CD8-positive, alpha-beta memory T cell (primary cell): ENCODE results near the gene ATP2B2. TPM values are rescaled to one million over a fixed set of nuclear protein-coding genes. Genes with fewer than 3 reads are reported as not detected.
A peak's percentile ranks its signal among the peaks of the same experiment; 100 is the strongest.

Experiments used
- CTCF ChIA-PET: fragments of 350-600 bp; sonication (Branson Sonifier 250); formaldehyde crosslinking; loops from one replicate; lab custom pipeline; 2021; ENCODE audit warnings: antibody characterized with exemption; lab: Charles Lee
- POLR2A ChIA-PET: fragments of 350-600 bp; sonication (Branson Sonifier 250); formaldehyde crosslinking; loops from one replicate; lab custom pipeline; 2021; ENCODE audit warnings: antibody characterized with exemption; lab: Charles Lee
- DNase-seq, 5 donors: peaks; one replicate each; pipeline versions ENCODE4 v3.0.0 to v3.0.0-alpha.2; 2020 to 2022; ENCODE audit warnings: mixed read lengths in 1 of 5
- H3K27ac ChIP-seq: one replicate; pipeline ENCODE4 v1.7.0; 2013; ENCODE audit warnings: low read depth, mild to moderate bottlenecking, low read length, moderate library complexity
- H3K27me3 ChIP-seq: 2 replicates; pipeline ENCODE4 v1.7.0; 2013; ENCODE audit warnings: low read length, mild to moderate bottlenecking; ENCODE audit not compliant: insufficient read depth, poor library complexity, severe bottlenecking
- H3K36me3 ChIP-seq: 2 replicates; pipeline ENCODE4 v1.7.0; 2013; ENCODE audit warnings: mild to moderate bottlenecking, low read length, moderate library complexity; ENCODE audit not compliant: insufficient read depth
- H3K4me1 ChIP-seq: 2 replicates; pipeline ENCODE4 v1.7.0; 2013; ENCODE audit warnings: mild to moderate bottlenecking, low read length, moderate library complexity; ENCODE audit not compliant: insufficient read depth
- H3K4me3 ChIP-seq: 2 replicates; pipeline ENCODE4 v1.7.0; 2013; ENCODE audit warnings: mild to moderate bottlenecking, low read length
- H3K9me3 ChIP-seq: 2 replicates; pipeline ENCODE4 v1.7.0; 2013; ENCODE audit warnings: mild to moderate bottlenecking, low read length
- H3K27ac Mint-ChIP-seq, 8 donors: one replicate each; pipeline ENCODE4 v1.8.0; 2020 to 2021; ENCODE audit warnings: mixed read lengths in 8 of 8, mild to moderate bottlenecking in 6 of 8, inconsistent platforms in 3 of 8, moderate library complexity in 3 of 8
- H3K27me3 Mint-ChIP-seq, 2 donors: one replicate each; pipeline ENCODE4 v1.8.0; 2020 to 2021; ENCODE audit warnings: mixed read lengths in 2 of 2, mild to moderate bottlenecking in 1 of 2, moderate library complexity in 1 of 2
- H3K36me3 Mint-ChIP-seq, 3 donors: one replicate each; pipeline ENCODE4 v1.8.0; 2020 to 2021; ENCODE audit warnings: mixed read lengths in 3 of 3, inconsistent platforms in 1 of 3, mild to moderate bottlenecking in 1 of 3
- H3K4me1 Mint-ChIP-seq, 3 donors: one replicate each; pipeline ENCODE4 v1.8.0; 2020 to 2021; ENCODE audit warnings: mixed read lengths in 3 of 3, inconsistent platforms in 1 of 3, mild to moderate bottlenecking in 1 of 3
- H3K4me3 Mint-ChIP-seq, 7 donors: one replicate each; pipeline ENCODE4 v1.8.0; 2020 to 2021; ENCODE audit warnings: mixed read lengths in 7 of 7, mild to moderate bottlenecking in 6 of 7, moderate library complexity in 4 of 7, inconsistent platforms in 2 of 7
- H3K9me3 Mint-ChIP-seq, 5 donors: one replicate each; pipeline ENCODE4 v1.8.0; 2020 to 2022; ENCODE audit warnings: mixed read lengths in 5 of 5, mild to moderate bottlenecking in 3 of 5, moderate library complexity in 2 of 5, inconsistent platforms in 1 of 5
- polyA plus RNA-seq: library from polyadenylated mRNA; unstranded; fragments of 300-500 nt; fragmentation: Illumina TruSeq; gene quantifications from one replicate; pipeline ENCODE4 v1.2.3, GENCODE V29; 2021
- total RNA-seq, 2 experiments: library from RNA; stranded (reverse); gene quantifications; one replicate each; pipeline ENCODE4 v1.2.3, GENCODE V29; 2021

The ATP2B2 gene
- total and polyA plus RNA-seq, 3 experiments from 2014 or later, result not detected

DNA sequence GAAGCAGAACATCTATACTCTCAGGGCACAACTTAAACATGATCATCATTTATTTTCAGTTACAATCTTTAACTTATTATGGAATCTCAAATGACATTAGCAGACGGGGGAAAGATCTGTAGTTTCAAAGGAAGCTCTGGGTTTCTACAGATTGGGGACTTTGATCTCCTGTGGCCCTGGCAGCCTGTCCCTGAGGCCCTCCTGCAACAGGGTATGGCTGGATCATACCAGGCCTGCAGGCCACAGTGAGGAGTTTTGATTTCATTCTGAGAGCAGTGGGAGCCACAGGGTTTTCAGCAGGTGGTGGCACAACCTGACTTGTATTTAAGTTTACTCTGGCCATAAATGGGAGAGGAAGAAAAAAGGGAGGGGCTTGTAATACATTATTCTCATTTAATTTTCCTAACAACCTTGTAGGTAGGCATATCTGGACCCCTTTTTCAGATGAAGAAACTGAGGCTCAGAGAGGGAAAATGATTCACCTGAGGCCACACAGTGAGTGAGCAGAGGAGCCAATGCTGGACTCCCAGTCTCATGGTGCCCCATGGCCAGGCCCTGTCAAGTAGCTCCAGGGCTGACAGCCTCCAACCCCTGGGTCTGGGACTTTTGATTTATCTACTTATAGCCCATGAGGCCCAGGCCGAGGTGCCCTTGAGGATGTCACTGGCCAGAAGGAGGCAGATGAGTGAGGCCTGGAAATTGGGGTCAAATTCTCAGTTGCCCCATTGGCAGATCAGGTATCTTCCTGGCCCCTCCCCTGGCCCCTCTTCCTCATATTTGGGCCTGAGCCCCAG, 71.0 kb downstream of the ATP2B2 start:
- H3K36me3 Mint-ChIP-seq, result no peaks in the 10 kb centered on the region

DNA sequence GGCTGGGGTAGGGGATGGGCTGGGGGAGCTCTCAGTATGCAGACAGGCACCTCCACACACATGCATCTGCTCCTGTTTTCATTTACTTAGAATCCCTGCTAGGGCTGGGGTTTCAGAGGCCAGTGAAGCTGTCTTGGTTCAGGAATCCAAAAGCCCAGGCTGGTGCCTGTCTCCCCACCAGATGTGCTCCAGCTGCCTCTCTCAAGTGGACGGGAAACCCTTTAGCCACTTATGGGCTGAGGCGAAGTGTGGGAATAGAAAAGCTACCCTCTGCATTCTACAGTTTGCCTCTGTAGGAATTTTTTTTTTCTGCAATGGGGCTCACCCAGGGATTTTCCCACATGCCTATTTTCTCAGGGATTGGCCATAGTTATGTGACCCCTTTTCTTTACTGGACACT, 72.5 kb downstream of the ATP2B2 start:
- POLR2A ChIA-PET, result no interaction called here
- H3K27ac Mint-ChIP-seq, result no peak overlapping the region
- Histone ChIP-seq H3K4me3 (no peak overlapping the region), H3K27ac (no peak overlapping the region), H3K36me3 (no peaks in the 10 kb centered on the region), H3K27me3 (no peaks in the 10 kb centered on the region), H3K4me1 (peaks cover 18% of the 10 kb centered on the region), H3K9me3 (no peaks in the 10 kb centered on the region)
- no peak overlapping the region for H3K4me3 Mint-ChIP-seq
- no peaks in the 10 kb centered on the region for H3K9me3 Mint-ChIP-seq
- H3K4me1 Mint-ChIP-seq, result peaks cover 17 to 19% (median 18%) of the 10 kb centered on the region in 3 donors
- DNase-seq, result no peak
- no peaks in the 10 kb centered on the region for H3K27me3 Mint-ChIP-seq
- peaks cover 0 to 2% (median 0%) of the 10 kb centered on the region in 3 donors for H3K36me3 Mint-ChIP-seq
- CTCF ChIA-PET, result no interaction called here

More for the DNA sequence above, 71.0 kb downstream of the ATP2B2 start:
- ChIA-PET CTCF (no interaction called here), POLR2A (no interaction called here)
- Mint-ChIP-seq H3K27me3 (no peaks in the 10 kb centered on the region), H3K9me3 (no peaks in the 10 kb centered on the region), H3K27ac (peak overlapping the region in 2 of 8 donors; percentile 32 to 78), H3K4me3 (no peak overlapping the region), H3K4me1 (peaks cover 20 to 25% (median 21%) of the 10 kb centered on the region in 3 donors)
- Histone ChIP-seq H3K4me1 (peaks cover 22% of the 10 kb centered on the region), H3K27ac (no peak overlapping the region), H3K36me3 (no peaks in the 10 kb centered on the region), H3K27me3 (no peaks in the 10 kb centered on the region), H3K4me3 (no peak overlapping the region), H3K9me3 (no peaks in the 10 kb centered on the region)
- DNase-seq, result no peak

DNA sequence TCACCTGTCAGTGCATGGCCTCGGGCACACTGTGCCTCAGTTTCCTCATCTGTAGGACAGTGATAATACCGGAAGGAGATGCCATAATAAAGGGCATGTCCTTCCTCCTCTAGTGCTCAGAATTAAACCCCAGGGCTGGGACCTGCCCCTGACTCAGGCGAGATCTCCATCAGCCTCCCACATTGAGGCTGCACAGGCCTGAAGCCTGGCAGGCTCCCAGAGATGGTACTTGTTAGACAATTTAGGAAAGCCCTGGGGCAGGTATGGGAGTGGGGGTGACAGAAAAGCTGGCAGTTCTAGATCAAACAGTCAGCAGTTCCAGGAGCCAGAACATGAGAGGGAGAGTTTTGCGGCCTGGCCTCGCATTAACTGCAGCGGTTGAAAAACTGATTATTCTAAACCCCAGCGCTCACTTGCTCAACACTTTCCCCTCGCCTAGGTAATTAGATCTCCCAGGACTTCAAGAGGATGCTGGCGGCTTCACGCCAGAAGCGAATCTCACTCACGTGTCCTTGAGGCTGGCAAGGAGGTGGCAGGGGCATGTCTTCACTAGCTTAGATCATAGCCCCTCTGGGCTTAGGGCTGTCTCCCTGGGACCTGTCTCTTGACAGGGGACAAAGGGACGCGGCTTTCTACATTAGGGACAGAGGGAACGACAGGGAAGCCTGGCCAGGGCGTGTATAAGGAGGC, 73.1 kb downstream of the ATP2B2 start:
- H3K4me3 ChIP-seq, result no peak overlapping the region
- Mint-ChIP-seq H3K36me3 (peaks cover 0 to 2% (median 0%) of the 10 kb centered on the region in 3 donors), H3K9me3 (no peaks in the 10 kb centered on the region), H3K27ac (peak overlapping the region in 2 of 8 donors; percentile 15 to 89), H3K4me3 (no peak overlapping the region), H3K27me3 (no peaks in the 10 kb centered on the region), H3K4me1 (peaks cover 12 to 13% (median 12%) of the 10 kb centered on the region in 3 donors)
- CTCF ChIA-PET, result no interaction called here
- no peaks in the 10 kb centered on the region for H3K27me3 ChIP-seq
- POLR2A ChIA-PET, result no interaction called here
- no peaks in the 10 kb centered on the region for H3K9me3 ChIP-seq
- peak in 1 of 5 donors; percentile 22 for DNase-seq
- no peaks in the 10 kb centered on the region for H3K36me3 ChIP-seq
- peaks cover 12% of the 10 kb centered on the region for H3K4me1 ChIP-seq
- H3K27ac ChIP-seq, result no peak overlapping the region

DNA sequence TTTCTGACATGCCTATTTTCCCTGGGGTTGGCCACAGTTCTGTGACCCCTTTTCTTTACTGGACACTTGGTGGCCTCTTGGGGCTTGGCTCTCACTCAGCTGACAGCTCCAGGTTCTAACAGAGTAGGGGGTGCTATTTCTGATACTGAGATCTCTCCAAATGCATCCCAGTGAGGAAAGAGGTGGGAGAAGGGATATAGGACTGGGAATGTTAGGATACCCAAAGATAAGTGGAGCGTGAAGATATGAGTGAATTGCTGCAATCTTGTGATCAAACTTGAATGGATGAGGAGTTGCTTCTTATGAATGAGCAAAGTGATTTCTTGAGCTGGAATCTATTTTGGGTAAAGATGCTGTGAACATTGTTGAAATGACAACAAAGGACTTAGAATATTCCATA, 74.6 kb downstream of the ATP2B2 start:
- H3K4me3 Mint-ChIP-seq, result no peak overlapping the region
- peaks cover 0 to 2% (median 0%) of the 10 kb centered on the region in 3 donors for H3K4me1 Mint-ChIP-seq
- peaks cover 0 to 2% (median 0%) of the 10 kb centered on the region in 3 donors for H3K36me3 Mint-ChIP-seq

DNA sequence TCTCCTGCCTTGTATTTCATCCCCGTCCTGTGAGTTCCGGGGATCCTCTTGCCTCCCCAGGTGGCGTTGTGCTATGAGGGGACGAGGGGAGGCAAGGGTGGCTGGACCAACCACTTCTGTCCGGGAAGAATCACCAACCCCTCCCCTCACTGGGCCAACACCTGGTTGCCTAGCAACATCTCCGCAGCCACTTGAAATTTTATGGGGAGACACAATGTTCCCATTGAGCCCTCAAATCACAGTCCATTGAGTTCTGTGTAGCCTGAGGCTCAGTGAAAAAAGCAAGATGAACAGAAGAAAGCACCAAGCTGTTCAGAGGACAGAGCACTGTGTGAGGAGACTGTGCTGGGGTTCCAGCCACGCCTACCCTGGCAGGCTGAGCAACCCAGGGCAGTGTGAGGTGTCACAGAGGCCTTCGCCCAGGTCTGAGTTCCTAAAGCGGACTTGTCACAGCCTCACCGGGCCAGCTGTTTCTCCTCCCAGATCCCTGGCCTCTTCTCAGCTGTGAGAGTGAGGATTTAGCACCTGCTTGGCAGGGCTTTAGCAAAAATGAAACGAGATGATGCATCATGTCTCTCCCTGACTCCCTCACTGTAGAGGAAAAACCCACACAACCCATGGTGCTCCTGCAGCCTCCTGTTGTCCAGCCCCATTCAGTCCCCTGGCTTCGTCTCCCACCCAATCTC, 76.8 kb downstream of the ATP2B2 start:
- ChIA-PET CTCF (no interaction called here), POLR2A (no interaction called here)
- H3K4me1 Mint-ChIP-seq, result no peaks in the 10 kb centered on the region
- H3K27ac ChIP-seq, result no peak overlapping the region
- H3K27me3 ChIP-seq, result no peaks in the 10 kb centered on the region
- no peaks in the 10 kb centered on the region for H3K4me1 ChIP-seq
- H3K36me3 Mint-ChIP-seq, result peaks cover 0 to 2% (median 0%) of the 10 kb centered on the region in 3 donors
- H3K36me3 ChIP-seq, result no peaks in the 10 kb centered on the region
- no peak overlapping the region for H3K4me3 ChIP-seq
- H3K9me3 Mint-ChIP-seq, result no peaks in the 10 kb centered on the region
- DNase-seq, result peak in 1 of 5 donors; percentile 15
- no peak overlapping the region for H3K27ac Mint-ChIP-seq
- H3K27me3 Mint-ChIP-seq, result no peaks in the 10 kb centered on the region
- H3K4me3 Mint-ChIP-seq, result no peak overlapping the region
- H3K9me3 ChIP-seq, result no peaks in the 10 kb centered on the region

More for the DNA sequence above, 74.6 kb downstream of the ATP2B2 start:
- Histone ChIP-seq H3K36me3 (no peaks in the 10 kb centered on the region), H3K4me1 (no peaks in the 10 kb centered on the region), H3K27me3 (no peaks in the 10 kb centered on the region), H3K4me3 (no peak overlapping the region), H3K9me3 (no peaks in the 10 kb centered on the region), H3K27ac (no peak overlapping the region)
- POLR2A ChIA-PET, result no interaction called here
- no peak for DNase-seq
- Mint-ChIP-seq H3K27me3 (no peaks in the 10 kb centered on the region), H3K27ac (peak overlapping the region in 1 of 8 donors; percentile 68), H3K9me3 (no peaks in the 10 kb centered on the region)
- CTCF ChIA-PET, result no interaction called here

DNA sequence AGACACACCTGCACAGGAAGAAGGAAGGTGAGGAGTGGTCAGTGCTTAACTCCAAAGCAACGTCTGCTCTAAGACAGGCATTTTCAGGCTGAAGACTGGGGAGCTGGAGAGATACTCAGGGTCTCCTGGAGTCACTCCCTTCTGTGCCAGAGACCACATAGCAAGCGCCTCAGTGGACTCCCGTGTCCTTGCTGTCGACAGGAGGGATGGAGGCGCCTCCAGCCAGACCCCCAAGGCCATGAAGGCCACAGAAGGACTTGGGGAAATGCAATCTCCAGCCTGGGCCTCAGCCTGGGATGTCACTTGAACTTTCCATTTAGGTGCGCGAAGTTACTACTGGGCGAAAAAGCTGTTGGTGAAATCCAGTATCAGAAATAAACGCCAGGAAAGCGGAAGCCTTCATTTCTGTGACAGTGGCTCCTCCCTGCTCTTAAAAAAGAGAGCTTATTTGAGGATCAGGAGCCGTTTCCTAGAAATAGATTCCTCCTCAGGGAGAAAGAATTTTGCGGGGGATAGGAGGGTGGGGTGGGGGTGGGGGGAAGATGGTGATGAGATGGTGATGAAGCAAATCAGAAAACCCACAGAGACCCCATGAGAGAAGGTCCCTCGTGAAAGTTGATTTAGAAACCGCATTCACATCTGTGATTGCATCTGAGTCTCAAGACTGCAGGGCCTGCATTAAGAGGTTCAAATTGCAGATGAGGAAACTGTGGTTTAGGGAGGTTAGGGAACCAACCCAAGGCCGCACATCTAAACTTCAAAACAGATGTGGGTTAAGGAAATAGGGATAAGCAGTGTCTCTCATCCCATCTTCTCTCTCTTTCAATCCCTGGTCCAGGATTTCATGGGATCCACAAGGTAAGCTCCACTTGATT, 78.8 kb downstream of the ATP2B2 start:
- ChIA-PET CTCF (no interaction called here), POLR2A (no interaction called here)
- Mint-ChIP-seq H3K36me3 (peaks cover 0 to 2% (median 0%) of the 10 kb centered on the region in 3 donors), H3K4me3 (no peak overlapping the region), H3K27ac (no peak overlapping the region), H3K4me1 (peaks cover 0 to 1% (median 0%) of the 10 kb centered on the region in 3 donors), H3K9me3 (no peaks in the 10 kb centered on the region), H3K27me3 (peaks cover 0 to 2% of the 10 kb centered on the region in 2 donors)
- no peak overlapping the region for H3K4me3 ChIP-seq
- H3K27me3 ChIP-seq, result no peaks in the 10 kb centered on the region
- H3K9me3 ChIP-seq, result no peaks in the 10 kb centered on the region
- no peaks in the 10 kb centered on the region for H3K4me1 ChIP-seq
- DNase-seq, result peak in 1 of 5 donors; percentile 20
- H3K27ac ChIP-seq, result no peak overlapping the region
- H3K36me3 ChIP-seq, result no peaks in the 10 kb centered on the region

DNA sequence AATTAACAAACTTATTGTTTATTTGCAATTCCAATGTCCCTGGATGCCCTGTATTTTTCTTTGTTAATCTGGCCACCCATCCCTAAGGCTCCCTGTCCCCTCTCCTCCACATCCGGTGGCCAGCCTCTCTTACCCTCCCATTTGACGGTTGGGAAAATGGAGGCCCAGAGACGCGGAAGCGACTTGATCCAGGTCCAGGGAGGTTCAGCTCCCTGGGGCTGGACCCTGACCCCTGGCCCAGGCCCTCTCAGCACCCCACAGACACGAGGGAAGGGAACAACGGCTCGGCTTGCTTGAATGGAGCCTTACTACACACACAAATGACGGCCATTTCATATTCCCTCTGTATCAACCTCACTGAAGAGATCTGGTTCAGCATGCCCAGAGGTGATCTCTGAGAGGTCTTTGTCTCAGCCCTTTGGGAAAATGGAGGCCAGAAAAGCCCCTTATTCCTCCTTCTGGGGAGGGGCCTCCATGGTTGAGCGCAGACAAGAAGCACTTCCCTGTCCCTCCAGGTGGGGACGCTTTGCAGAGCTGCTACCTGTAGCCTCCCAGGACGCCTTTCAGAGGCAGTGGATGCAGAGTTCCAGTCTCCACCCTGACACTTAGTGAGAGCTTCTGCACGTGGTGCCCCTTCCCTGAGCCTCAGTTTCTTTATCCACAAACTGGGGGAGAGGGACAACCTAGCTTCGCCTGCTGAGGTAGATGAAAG, 82.1 kb downstream of the ATP2B2 start:
- ChIA-PET POLR2A (no interaction called here), CTCF (interaction anchor here (1.0 kb wide), 1 partner anchor 14 kb away, joined by 3 read pairs; no protein-coding TSS in a partner anchor)
- peak in 1 of 5 donors; percentile 30 for DNase-seq
- no peaks in the 10 kb centered on the region for H3K27me3 ChIP-seq
- Mint-ChIP-seq H3K4me1 (peaks cover 0 to 5% (median 1%) of the 10 kb centered on the region in 3 donors), H3K27me3 (peaks cover 0 to 2% of the 10 kb centered on the region in 2 donors), H3K4me3 (no peak overlapping the region), H3K27ac (no peak overlapping the region), H3K36me3 (no peaks in the 10 kb centered on the region), H3K9me3 (no peaks in the 10 kb centered on the region)
- no peaks in the 10 kb centered on the region for H3K9me3 ChIP-seq
- H3K27ac ChIP-seq, result no peak overlapping the region
- H3K36me3 ChIP-seq, result no peaks in the 10 kb centered on the region
- no peak overlapping the region for H3K4me3 ChIP-seq
- peaks cover 8% of the 10 kb centered on the region for H3K4me1 ChIP-seq
